Lung (tissue), 12 donors: Measurements from ENCODE around the gene DBX2. TPM values are rescaled to one million over a fixed set of nuclear protein-coding genes. Genes with fewer than 3 reads are reported as not detected.

Source experiments
- ATAC-seq: fragments of 200-7000 bp; cut with Tn5 transposase; one replicate; pipeline ENCODE4 v1.9.1; 2020; ENCODE audit warnings: moderate number of reproducible peaks; ENCODE audit not compliant: insufficient read depth, low FRiP score
- DNase-seq, 3 donors: peaks; one replicate each; pipeline ENCODE4 v3.0.0-alpha.2; 2013 to 2017
- H3K27ac ChIP-seq, 2 donors: one replicate each; pipeline ENCODE4 v1.5.1; 2013; ENCODE audit warnings: mild to moderate bottlenecking in 2 of 2, moderate library complexity in 2 of 2, control low read depth in 1 of 2, inconsistent platforms in 1 of 2, low read depth in 1 of 2, low read length in 1 of 2
- H3K27me3 ChIP-seq, 3 donors: one replicate each; pipeline ENCODE4 v1.5.1; 2013; ENCODE audit warnings: low read length in 2 of 3; ENCODE audit not compliant: control insufficient read depth in 3 of 3, insufficient read depth in 3 of 3
- H3K36me3 ChIP-seq, 4 donors: one replicate each; pipeline ENCODE4 v1.5.1; 2013; ENCODE audit warnings: low read length in 4 of 4, mild to moderate bottlenecking in 1 of 4, moderate library complexity in 1 of 4; ENCODE audit not compliant: control insufficient read depth in 4 of 4, insufficient read depth in 4 of 4
- H3K4me1 ChIP-seq, 5 donors: one replicate each; pipeline ENCODE4 v1.5.1; 2013; ENCODE audit warnings: low read length in 5 of 5, mild to moderate bottlenecking in 2 of 5, moderate library complexity in 1 of 5; ENCODE audit not compliant: control insufficient read depth in 5 of 5, insufficient read depth in 5 of 5
- H3K4me3 ChIP-seq: one replicate; pipeline ENCODE4 v1.5.1; 2013; ENCODE audit warnings: mild to moderate bottlenecking, control low read depth, moderate library complexity
- H3K9ac ChIP-seq, 2 donors: one replicate each; pipeline ENCODE4 v1.5.1; 2013; ENCODE audit warnings: low read length in 2 of 2, control low read depth in 1 of 2; ENCODE audit not compliant: insufficient read depth in 1 of 2
- H3K9me3 ChIP-seq, 4 donors: one replicate each; pipeline ENCODE4 v1.5.1; 2013; ENCODE audit warnings: low read length in 3 of 4, mild to moderate bottlenecking in 1 of 4, moderate library complexity in 1 of 4; ENCODE audit not compliant: control insufficient read depth in 4 of 4, insufficient read depth in 3 of 4
- WGBS, 2 donors: extraction: QIAGEN DNeasy Blood & Tissue Kit; methylation state at CpG; one replicate each; pipeline ENCODE4 v1.1.7; 2013; 5-methylcytosine and 5-hydroxymethylcytosine counted together
- polyA plus RNA-seq, 2 donors: library from polyadenylated mRNA; stranded (reverse); fragments of 200-250 nt; gene quantifications; one replicate each; pipeline ENCODE4 v1.2.1, GENCODE V29; 2013
- total RNA-seq, 2 donors: library from RNA; depleted of rRNA in 1 of 2; stranded (reverse); fragments of >200 nt in 1 of 2; gene quantifications; one replicate each; pipeline ENCODE4 v1.2.1, GENCODE V29; 2014 to 2021
- TF ChIP-seq, protein P1 (sequence below): IDR thresholded peaks from 2 replicates; pipeline ENCODE4 v1.5.1; 2012; ENCODE audit warnings: mild to moderate bottlenecking; ENCODE audit errors: control extremely low read depth, extremely low read depth
- donor health status: control.
- donor health status: control.
- donor health status: Bipolar disorder and iron deficiency.
- donor health status: healthy.
- donor health status: DM: yes; HTN: yes; CAD: no.

DBX2 gene
- total and polyA plus RNA-seq, 4 donors = 0.01 TPM; not detected in 3

DNA sequence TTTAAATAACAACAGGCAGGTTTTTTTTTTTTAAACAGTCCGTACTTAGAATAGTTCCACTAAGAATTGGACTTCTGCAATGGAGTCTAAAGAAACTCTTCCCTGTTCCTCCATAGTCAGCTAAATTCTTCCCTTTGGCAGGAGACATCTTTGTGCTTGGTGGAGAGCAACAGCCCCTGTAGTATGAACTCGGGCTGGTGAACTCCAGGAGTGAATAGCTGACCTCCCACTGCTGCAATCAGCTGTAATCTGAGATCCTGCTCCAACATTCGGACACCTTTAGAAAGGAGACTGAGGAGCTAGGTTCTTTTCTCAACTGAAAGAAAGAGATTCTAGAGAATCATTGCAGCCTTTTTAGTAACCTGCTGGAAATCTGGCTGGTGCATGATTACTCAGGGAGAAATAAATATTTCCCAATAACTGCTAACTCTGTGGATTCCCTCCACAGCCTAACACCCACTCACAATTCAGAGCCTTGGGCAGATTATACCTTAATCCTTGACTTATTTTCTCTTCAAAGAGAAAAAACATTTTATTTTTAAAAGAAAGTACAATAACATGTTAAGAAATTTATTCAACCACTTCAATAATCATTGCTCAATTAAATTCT is 25.6 kb upstream of the DBX2 start:
- TF ChIP-seq, protein P1, sequence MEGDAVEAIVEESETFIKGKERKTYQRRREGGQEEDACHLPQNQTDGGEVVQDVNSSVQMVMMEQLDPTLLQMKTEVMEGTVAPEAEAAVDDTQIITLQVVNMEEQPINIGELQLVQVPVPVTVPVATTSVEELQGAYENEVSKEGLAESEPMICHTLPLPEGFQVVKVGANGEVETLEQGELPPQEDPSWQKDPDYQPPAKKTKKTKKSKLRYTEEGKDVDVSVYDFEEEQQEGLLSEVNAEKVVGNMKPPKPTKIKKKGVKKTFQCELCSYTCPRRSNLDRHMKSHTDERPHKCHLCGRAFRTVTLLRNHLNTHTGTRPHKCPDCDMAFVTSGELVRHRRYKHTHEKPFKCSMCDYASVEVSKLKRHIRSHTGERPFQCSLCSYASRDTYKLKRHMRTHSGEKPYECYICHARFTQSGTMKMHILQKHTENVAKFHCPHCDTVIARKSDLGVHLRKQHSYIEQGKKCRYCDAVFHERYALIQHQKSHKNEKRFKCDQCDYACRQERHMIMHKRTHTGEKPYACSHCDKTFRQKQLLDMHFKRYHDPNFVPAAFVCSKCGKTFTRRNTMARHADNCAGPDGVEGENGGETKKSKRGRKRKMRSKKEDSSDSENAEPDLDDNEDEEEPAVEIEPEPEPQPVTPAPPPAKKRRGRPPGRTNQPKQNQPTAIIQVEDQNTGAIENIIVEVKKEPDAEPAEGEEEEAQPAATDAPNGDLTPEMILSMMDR = no peak
- no peaks in the 10 kb centered on the region for H3K36me3 ChIP-seq
- H3K27me3 ChIP-seq = peaks cover 0 to 2% (median 0%) of the 10 kb centered on the region in 3 donors
- H3K4me1 ChIP-seq = no peaks in the 10 kb centered on the region
- ATAC-seq (no peak), DNase-seq (no peak)
- H3K9me3 ChIP-seq = no peaks in the 10 kb centered on the region
- no peak overlapping the region for H3K27ac ChIP-seq
- no peak overlapping the region for H3K9ac ChIP-seq
- WGBS, 2 donors = 50 to 65% methylated on average over 3 of the region's 3 CpGs
- H3K4me3 ChIP-seq = no peak overlapping the region

DNA sequence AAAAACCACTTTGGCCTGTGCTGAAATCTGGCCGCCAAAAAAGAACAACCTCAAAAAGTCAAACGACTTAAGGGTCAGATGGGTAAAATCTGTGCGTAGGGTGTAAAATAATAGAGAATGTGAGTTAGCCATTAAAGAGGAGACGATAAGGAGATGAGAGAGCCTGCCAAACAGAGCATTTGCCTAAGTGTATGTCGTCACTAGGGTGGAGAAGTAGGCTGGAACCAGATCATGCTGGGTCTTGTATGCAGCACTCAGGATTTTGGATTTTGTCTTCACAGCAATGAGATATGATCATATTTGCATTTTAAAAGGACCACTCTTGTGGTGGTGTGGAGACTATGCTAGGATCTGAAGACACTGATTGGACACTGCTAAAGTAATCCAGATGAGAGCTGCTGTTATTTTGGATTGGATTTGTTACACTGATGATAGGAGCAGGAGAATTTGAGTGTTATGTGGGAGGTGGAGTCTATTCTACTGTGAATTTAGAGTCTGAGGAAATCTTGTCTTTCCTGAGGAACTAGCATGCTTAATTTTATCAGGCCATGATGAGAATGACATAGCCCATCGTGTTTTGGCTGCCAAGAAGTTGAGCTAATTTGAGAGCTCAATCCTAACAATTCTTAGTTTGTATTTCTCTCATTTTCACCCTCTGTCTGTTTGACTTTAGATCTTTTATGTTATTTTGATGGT is 24.8 kb upstream of the DBX2 start:
- ATAC-seq = no peak
- H3K27ac ChIP-seq = no peak overlapping the region
- no peak for DNase-seq
- H3K9me3 ChIP-seq = no peaks in the 10 kb centered on the region
- TF ChIP-seq, protein P1 = no peak
- peaks cover 0 to 2% (median 0%) of the 10 kb centered on the region in 3 donors for H3K27me3 ChIP-seq
- H3K4me3 ChIP-seq = no peak overlapping the region
- H3K36me3 ChIP-seq = no peaks in the 10 kb centered on the region
- H3K4me1 ChIP-seq = no peaks in the 10 kb centered on the region
- no peak overlapping the region for H3K9ac ChIP-seq
- WGBS, 2 donors = 69 to 82% methylated on average over 6 of the region's 6 CpGs

DNA sequence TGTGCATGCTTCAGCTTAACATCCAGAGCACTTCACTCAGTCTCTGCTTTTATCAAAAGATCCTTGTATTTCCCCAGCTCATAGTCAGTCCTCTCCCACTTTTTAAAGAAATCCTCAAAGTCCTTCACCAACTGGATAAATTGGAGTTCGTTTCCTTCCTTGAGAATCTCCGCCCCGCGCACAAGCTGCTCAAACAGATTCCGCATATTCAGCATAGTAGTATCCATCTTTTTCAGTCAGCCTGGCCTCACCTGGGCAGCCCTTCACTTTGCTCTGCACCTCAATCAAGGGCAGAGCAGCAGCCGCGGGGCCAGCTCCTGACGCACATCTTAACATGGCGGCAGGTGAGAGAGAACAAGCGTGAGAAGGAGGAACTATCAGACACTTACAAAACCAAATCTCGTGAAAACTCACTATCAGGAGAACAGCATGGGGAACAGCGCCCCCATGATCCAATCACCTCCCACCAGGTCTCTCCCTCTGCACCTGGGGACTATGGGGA is 14.3 kb upstream of the DBX2 start:
- no peak overlapping the region for H3K9ac ChIP-seq
- no peak overlapping the region for H3K27ac ChIP-seq
- DNase-seq (no peak), ATAC-seq (no peak)
- H3K27me3 ChIP-seq = no peaks in the 10 kb centered on the region
- TF ChIP-seq, protein P1 = no peak
- 91 to 94% methylated on average over 12 of the region's 12 CpGs for WGBS, 2 donors
- no peaks in the 10 kb centered on the region for H3K36me3 ChIP-seq
- H3K9me3 ChIP-seq = peaks cover 0 to 3% (median 0%) of the 10 kb centered on the region in 4 donors
- H3K4me3 ChIP-seq = no peak overlapping the region
- no peaks in the 10 kb centered on the region for H3K4me1 ChIP-seq
